IMR-90 (cell line): Measurements from ENCODE around the gene PLCB4.

Source experiments
- BHLHE40 ChIP-seq: fragments of 150-350 bp; IDR thresholded peaks from 2 replicates; pipeline ENCODE4 v1.6.1; 2016; ENCODE audit warnings: mild to moderate bottlenecking, low read depth, low read length
- CEBPB ChIP-seq: IDR thresholded peaks from 2 replicates; pipeline ENCODE4 v1.6.1; 2012; ENCODE audit warnings: low read depth, low read length, improper control_type of control experiment
- CHD1 ChIP-seq: IDR thresholded peaks from 2 replicates; pipeline ENCODE4 v1.6.1; 2012; ENCODE audit warnings: low read depth, low read length, improper control_type of control experiment
- MAFK ChIP-seq: IDR thresholded peaks from 2 replicates; pipeline ENCODE4 v1.6.1; 2012; ENCODE audit warnings: low read depth, low read length, improper control_type of control experiment
- MAZ ChIP-seq: IDR thresholded peaks from 2 replicates; pipeline ENCODE4 v1.6.1; 2012; ENCODE audit warnings: low read depth, mild to moderate bottlenecking, low read length, improper control_type of control experiment, moderate library complexity, borderline replicate concordance
- MXI1 ChIP-seq: IDR thresholded peaks from 2 replicates; pipeline ENCODE4 v1.6.1; 2012; ENCODE audit warnings: low read depth, mild to moderate bottlenecking, low read length, moderate library complexity, borderline replicate concordance
- POLR2A ChIP-seq: IDR thresholded peaks from 2 replicates; pipeline ENCODE4 v1.6.1; 2012; ENCODE audit warnings: mild to moderate bottlenecking, low read depth, low read length
- RAD21 ChIP-seq: IDR thresholded peaks from 2 replicates; pipeline ENCODE4 v1.6.1; 2012; ENCODE audit warnings: low read length, improper control_type of control experiment
- TF ChIP-seq, protein P1 (sequence below): conservative IDR thresholded peaks from 2 replicates; pipeline ENCODE4 v1.5.1; 2012; ENCODE audit warnings: mild to moderate bottlenecking, low read depth, low read length, improper control_type of control experiment
- TF ChIP-seq, protein P2 (sequence below): fragments of 150-350 bp; IDR thresholded peaks from 2 replicates; pipeline ENCODE4 v1.6.1; 2017; ENCODE audit warnings: mild to moderate bottlenecking, antibody characterized with exemption, low read length, low read depth

DNA sequence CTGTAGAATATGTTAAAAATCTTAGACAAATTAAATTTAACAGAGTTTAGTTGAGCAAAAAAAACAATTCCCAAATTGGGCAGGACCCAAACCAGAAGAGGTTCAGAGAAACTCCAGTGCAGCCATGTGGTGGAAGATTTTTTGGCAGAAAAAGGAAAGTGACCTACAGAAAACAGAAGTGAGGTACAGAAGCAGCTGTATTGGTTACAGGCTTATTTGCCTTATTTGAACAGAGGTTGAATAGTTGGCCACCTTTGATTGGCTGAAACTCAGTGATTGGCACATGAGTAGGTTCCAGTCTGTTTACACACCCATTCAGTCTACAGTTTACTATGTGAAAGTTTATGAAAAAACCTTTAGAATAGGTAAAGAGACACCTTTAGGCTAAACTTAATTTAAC is 334.6 kb downstream of the PLCB4 start:
- TF ChIP-seq CHD1 = no peak
- TF ChIP-seq MXI1 = no peak
- TF ChIP-seq, protein P1, sequence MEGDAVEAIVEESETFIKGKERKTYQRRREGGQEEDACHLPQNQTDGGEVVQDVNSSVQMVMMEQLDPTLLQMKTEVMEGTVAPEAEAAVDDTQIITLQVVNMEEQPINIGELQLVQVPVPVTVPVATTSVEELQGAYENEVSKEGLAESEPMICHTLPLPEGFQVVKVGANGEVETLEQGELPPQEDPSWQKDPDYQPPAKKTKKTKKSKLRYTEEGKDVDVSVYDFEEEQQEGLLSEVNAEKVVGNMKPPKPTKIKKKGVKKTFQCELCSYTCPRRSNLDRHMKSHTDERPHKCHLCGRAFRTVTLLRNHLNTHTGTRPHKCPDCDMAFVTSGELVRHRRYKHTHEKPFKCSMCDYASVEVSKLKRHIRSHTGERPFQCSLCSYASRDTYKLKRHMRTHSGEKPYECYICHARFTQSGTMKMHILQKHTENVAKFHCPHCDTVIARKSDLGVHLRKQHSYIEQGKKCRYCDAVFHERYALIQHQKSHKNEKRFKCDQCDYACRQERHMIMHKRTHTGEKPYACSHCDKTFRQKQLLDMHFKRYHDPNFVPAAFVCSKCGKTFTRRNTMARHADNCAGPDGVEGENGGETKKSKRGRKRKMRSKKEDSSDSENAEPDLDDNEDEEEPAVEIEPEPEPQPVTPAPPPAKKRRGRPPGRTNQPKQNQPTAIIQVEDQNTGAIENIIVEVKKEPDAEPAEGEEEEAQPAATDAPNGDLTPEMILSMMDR = no peak
- no peak for TF ChIP-seq CEBPB
- TF ChIP-seq POLR2A = no peak
- TF ChIP-seq BHLHE40 = no peak
- TF ChIP-seq MAFK = no peak
- TF ChIP-seq RAD21 = no peak
- TF ChIP-seq MAZ = no peak
- TF ChIP-seq, protein P2, sequence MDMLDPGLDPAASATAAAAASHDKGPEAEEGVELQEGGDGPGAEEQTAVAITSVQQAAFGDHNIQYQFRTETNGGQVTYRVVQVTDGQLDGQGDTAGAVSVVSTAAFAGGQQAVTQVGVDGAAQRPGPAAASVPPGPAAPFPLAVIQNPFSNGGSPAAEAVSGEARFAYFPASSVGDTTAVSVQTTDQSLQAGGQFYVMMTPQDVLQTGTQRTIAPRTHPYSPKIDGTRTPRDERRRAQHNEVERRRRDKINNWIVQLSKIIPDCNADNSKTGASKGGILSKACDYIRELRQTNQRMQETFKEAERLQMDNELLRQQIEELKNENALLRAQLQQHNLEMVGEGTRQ = no peak
